ENCODE data around the gene ORC1.

- TF ChIP-seq CTCF (IDR thresholded peaks at IDR 0.05) (no peak), REST (IDR thresholded peaks at IDR 0.05; ENCODE audit: insufficient read depth in 1 of 2, low read depth in 2 of 2, low read length in 1 of 2) (no peak), SIN3A (IDR thresholded peaks at IDR 0.05; ENCODE audit: borderline replicate concordance, insufficient read depth, low read depth, low read length) (no peak)
Observed at GRCh38 chr1:52393174-52393573, 11.0 kb downstream of the ORC1 start.

All from Panc1 (cell line).